ENCODE data around the gene GSTT4. TPM values are rescaled to one million over a fixed set of nuclear protein-coding genes. Genes with fewer than 3 reads are reported as not detected.

The GSTT4 gene
- total and polyA plus RNA-seq, 2 of the 13 experiments (the other 11 are each of a cell fraction or from before 2014, with no cell fraction given), result 0.59 to 0.62 TPM

DNA sequence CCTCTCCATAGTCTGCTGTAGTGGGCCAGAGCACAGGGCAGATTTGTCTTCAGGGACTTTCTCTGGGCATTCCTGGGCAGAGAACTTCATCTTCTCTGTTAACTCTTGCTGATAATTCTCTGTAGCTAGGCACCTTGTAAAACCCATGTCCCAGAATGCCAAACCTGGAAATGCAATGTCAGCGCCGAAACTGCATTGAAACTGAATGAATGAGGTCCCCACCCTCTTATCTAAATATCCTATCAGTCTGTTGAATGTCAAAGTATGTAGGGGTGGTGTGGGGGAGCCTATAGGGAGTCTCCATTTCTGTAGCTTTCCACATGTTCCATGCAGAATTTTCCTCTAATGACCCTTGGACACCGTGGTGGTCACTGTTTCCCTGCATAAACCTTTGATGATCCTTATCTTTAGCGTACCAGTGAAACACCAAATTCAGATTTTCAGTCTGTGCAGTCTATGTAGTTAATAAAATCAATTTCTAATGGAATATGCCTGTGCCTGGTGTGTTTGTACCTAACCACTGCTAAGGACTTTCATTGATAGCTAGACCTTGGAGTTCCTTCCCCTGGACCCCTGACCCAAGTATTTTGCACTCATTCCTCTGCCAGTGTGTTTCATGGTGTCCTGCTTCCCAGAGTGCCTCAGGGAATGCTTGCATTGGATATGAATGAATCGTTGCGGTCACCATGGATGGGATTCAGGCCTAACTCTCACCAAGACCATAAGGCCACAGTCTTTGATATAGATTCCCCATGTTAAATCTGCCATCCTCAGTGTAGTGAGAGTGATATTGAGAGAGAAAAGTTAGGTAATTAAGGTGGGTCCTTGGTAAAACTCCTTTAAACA is 3.4 kb upstream of the GSTT4 start (continued):
- TF ChIP-seq KDM3A (CRISPR knock-in tag; IDR thresholded peaks at IDR 0.05; ENCODE audit: low read depth) (no peak), ZBTB21 (CRISPR knock-in tag; IDR thresholded peaks at IDR 0.05) (no peak), SOX6 (IDR thresholded peaks at IDR 0.05) (no peak), SOX6 (CRISPR knock-in tag; IDR thresholded peaks at IDR 0.05) (no peak), CEBPG (CRISPR knock-in tag; IDR thresholded peaks at IDR 0.05) (no peak; the same call in 1 of the 2 replicates), HIVEP1 (CRISPR knock-in tag; IDR thresholded peaks at IDR 0.05) (no peak), SNRNP70 (IDR thresholded peaks at IDR 0.05; ENCODE audit: low read depth, low read length) (no peak), ZMYM3 (CRISPR knock-in tag; IDR thresholded peaks at IDR 0.05) (no peak), ZNF703 (CRISPR knock-in tag; IDR thresholded peaks at IDR 0.05; ENCODE audit: borderline replicate concordance) (no peak), ZNF788 (CRISPR knock-in tag; IDR thresholded peaks at IDR 0.05; ENCODE audit: borderline replicate concordance) (no peak), ZNF672 (CRISPR knock-in tag; IDR thresholded peaks at IDR 0.05) (no peak), FLYWCH1 (CRISPR knock-in tag; IDR thresholded peaks at IDR 0.05) (no peak), SOX13 (IDR thresholded peaks at IDR 0.05) (no peak), SOX13 (CRISPR knock-in tag; conservative IDR thresholded peaks at IDR 0.05 in 1 of 2, IDR thresholded peaks at IDR 0.05 in 1 of 2) (peak in 1 of 2 experiments; percentile 76; a peak in 2 of 4 replicates), NCOR1 (IDR thresholded peaks at IDR 0.05; ENCODE audit: borderline replicate concordance, low read length) (peak; percentile 9; the same call in 1 of the 2 replicates)
- TF ChIP-seq, protein P1, sequence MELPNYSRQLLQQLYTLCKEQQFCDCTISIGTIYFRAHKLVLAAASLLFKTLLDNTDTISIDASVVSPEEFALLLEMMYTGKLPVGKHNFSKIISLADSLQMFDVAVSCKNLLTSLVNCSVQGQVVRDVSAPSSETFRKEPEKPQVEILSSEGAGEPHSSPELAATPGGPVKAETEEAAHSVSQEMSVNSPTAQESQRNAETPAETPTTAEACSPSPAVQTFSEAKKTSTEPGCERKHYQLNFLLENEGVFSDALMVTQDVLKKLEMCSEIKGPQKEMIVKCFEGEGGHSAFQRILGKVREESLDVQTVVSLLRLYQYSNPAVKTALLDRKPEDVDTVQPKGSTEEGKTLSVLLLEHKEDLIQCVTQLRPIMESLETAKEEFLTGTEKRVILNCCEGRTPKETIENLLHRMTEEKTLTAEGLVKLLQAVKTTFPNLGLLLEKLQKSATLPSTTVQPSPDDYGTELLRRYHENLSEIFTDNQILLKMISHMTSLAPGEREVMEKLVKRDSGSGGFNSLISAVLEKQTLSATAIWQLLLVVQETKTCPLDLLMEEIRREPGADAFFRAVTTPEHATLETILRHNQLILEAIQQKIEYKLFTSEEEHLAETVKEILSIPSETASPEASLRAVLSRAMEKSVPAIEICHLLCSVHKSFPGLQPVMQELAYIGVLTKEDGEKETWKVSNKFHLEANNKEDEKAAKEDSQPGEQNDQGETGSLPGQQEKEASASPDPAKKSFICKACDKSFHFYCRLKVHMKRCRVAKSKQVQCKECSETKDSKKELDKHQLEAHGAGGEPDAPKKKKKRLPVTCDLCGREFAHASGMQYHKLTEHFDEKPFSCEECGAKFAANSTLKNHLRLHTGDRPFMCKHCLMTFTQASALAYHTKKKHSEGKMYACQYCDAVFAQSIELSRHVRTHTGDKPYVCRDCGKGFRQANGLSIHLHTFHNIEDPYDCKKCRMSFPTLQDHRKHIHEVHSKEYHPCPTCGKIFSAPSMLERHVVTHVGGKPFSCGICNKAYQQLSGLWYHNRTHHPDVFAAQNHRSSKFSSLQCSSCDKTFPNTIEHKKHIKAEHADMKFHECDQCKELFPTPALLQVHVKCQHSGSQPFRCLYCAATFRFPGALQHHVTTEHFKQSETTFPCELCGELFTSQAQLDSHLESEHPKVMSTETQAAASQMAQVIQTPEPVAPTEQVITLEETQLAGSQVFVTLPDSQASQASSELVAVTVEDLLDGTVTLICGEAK (IDR thresholded peaks at IDR 0.05), result no peak
- TF ChIP-seq, protein P1 (CRISPR knock-in tag; IDR thresholded peaks at IDR 0.05), result no peak
- TF ChIP-seq, protein P2, sequence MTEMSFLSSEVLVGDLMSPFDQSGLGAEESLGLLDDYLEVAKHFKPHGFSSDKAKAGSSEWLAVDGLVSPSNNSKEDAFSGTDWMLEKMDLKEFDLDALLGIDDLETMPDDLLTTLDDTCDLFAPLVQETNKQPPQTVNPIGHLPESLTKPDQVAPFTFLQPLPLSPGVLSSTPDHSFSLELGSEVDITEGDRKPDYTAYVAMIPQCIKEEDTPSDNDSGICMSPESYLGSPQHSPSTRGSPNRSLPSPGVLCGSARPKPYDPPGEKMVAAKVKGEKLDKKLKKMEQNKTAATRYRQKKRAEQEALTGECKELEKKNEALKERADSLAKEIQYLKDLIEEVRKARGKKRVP (CRISPR knock-in tag; IDR thresholded peaks at IDR 0.05), result 0 out of 4 replicates have a peak, but pooled peaks of 1 of the 2 experiments have one; percentile 26
- TF ChIP-seq, protein P3, sequence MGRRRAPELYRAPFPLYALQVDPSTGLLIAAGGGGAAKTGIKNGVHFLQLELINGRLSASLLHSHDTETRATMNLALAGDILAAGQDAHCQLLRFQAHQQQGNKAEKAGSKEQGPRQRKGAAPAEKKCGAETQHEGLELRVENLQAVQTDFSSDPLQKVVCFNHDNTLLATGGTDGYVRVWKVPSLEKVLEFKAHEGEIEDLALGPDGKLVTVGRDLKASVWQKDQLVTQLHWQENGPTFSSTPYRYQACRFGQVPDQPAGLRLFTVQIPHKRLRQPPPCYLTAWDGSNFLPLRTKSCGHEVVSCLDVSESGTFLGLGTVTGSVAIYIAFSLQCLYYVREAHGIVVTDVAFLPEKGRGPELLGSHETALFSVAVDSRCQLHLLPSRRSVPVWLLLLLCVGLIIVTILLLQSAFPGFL (CRISPR knock-in tag; IDR thresholded peaks at IDR 0.05), result no peak

Data from HepG2 (cell line).